ENCODE results near the gene HEXD.

Gene HEXD

DNA sequence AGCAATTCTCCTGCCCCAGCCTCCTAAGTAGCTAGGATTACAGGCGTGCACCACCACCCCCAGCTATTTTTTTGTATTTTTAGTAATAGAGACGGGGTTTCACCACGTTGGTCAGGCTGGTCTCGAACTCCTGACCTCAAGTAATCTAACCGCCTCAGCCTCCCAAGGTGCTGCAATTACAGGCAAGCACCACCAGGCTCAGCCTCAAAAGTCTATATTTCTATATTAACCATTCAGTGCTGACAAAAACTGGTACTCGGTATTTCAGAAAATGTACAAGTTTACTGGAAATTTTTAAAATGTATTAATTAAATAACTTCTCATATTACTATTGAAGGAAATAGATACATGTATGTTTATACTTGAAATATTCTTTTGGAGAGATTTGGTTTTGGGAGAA, 1.4 kb upstream of the HEXD start:
- no peak overlapping the region for H3K27ac ChIP-seq
- POLR2A ChIA-PET (ENCODE audit: low non-redundant PET) = no interaction called here
- DNase-seq (ENCODE audit: low spot score) = no peak
- CTCF ChIA-PET = interaction anchor here (0.9 kb wide), 1 partner anchor 41 kb away, joined by 3 read pairs; no protein-coding TSS in a partner anchor
- TF ChIP-seq, protein P1, sequence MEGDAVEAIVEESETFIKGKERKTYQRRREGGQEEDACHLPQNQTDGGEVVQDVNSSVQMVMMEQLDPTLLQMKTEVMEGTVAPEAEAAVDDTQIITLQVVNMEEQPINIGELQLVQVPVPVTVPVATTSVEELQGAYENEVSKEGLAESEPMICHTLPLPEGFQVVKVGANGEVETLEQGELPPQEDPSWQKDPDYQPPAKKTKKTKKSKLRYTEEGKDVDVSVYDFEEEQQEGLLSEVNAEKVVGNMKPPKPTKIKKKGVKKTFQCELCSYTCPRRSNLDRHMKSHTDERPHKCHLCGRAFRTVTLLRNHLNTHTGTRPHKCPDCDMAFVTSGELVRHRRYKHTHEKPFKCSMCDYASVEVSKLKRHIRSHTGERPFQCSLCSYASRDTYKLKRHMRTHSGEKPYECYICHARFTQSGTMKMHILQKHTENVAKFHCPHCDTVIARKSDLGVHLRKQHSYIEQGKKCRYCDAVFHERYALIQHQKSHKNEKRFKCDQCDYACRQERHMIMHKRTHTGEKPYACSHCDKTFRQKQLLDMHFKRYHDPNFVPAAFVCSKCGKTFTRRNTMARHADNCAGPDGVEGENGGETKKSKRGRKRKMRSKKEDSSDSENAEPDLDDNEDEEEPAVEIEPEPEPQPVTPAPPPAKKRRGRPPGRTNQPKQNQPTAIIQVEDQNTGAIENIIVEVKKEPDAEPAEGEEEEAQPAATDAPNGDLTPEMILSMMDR (conservative IDR thresholded peaks at IDR 0.05; ENCODE audit: low read depth) = no peak

- POLR2A ChIA-PET (ENCODE audit: low non-redundant PET) = no interaction called here
Measured at GRCh38 chr17:82419540-82419939, 1.4 kb downstream of the HEXD start.

DNA sequence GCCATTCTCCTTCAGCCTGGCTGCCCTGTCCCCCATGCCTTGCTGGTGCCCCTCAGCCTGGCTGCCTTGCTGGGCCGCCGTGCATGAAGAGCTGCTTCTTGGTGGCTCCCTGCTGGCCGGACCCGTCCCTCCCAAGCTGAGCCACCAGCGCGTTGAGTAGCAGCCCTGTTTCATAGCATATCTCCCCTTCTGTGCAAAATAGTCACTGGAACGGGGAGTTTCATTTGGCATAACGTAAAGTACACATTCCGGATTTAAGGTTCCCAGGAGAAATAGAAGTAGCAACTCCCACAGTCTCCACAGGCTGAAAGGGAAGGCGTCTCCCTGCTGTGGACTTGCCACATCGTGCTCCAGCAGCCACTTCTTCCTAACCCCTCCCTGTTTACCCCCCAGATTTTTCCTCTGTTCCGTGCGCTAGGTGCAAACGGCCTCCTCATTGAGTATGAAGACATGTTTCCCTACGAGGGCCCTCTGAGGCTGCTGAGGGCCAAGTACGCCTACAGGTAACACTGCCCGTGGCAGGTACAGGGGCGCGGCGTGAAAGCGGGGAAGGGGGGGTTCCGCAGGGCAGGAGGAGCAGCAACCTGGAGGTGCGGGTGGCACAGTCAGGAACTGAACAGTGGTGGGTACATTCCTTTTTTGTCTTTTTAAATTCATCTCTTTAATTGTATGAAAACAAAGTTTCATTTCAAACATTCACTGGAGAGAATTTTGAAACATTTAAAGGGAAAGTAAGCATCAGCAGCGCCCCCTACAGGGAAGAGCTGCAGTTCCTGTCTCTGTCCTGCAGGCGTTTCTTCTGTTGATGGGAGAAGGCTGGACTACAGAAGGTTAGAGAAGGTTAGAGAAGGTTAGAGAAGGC, 6.1 kb downstream of the HEXD start:
- no peak overlapping the region for H3K27ac ChIP-seq
- TF ChIP-seq, protein P1 (conservative IDR thresholded peaks at IDR 0.05; ENCODE audit: low read depth) = peak; percentile 40
- DNase-seq (ENCODE audit: low spot score) = no peak
- ChIA-PET POLR2A (ENCODE audit: low non-redundant PET) (interaction anchor here (0.5 kb wide), 1 partner anchor 23 kb away, joined by 5 read pairs; no protein-coding TSS in a partner anchor), CTCF (no interaction called here)

More at GRCh38 chr17:82419540-82419939, 1.4 kb downstream of the HEXD start:
- no peak for DNase-seq (ENCODE audit: low spot score)
- CTCF ChIA-PET = interaction anchor here (0.6 to 1.1 kb wide), 2 partner anchors 35 to 424 kb away, joined by 5 to 6 read pairs; no protein-coding TSS in a partner anchor
- no peak overlapping the region for H3K27ac ChIP-seq
- TF ChIP-seq, protein P1 (conservative IDR thresholded peaks at IDR 0.05; ENCODE audit: low read depth) = no peak

DNA sequence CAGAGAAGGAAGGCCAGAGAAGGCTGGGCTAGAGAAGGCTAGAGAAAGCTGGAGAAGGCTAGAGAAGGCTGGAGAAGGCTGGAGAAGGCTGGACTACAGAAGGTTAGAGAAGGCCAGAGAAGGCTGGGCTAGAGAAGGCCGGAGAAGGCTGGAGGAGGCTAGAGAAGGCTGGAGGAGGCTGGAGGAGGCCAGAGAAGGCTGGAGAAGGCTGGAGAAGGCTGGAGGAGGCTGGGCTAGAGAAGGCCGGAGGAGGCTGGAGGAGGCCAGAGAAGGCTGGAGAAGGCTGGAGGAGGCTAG, 6.7 kb downstream of the HEXD start:
- TF ChIP-seq, protein P1 (conservative IDR thresholded peaks at IDR 0.05; ENCODE audit: low read depth) = no peak; the same call in 1 of the 2 replicates
- no peak overlapping the region for H3K27ac ChIP-seq
- POLR2A ChIA-PET (ENCODE audit: low non-redundant PET) = no interaction called here
- DNase-seq (ENCODE audit: low spot score) = no peak
- CTCF ChIA-PET = no interaction called here

- ChIA-PET POLR2A (ENCODE audit: low non-redundant PET) (no interaction called here), CTCF (no interaction called here)
- H3K27ac ChIP-seq = peak overlapping the region; percentile 12; the same call in 1 of the 2 replicates
- TF ChIP-seq, protein P1 (conservative IDR thresholded peaks at IDR 0.05; ENCODE audit: low read depth) = no peak
- DNase-seq (ENCODE audit: low spot score) = no peak
Measured at GRCh38 chr17:82428546-82428945, 10.4 kb downstream of the HEXD start.

- ChIA-PET POLR2A (ENCODE audit: low non-redundant PET) (no interaction called here), CTCF (no interaction called here)
- H3K27ac ChIP-seq = peak overlapping the region; percentile 5; the same call in 1 of the 2 replicates
- TF ChIP-seq, protein P1 (conservative IDR thresholded peaks at IDR 0.05; ENCODE audit: low read depth) = no peak
- no peak for DNase-seq (ENCODE audit: low spot score)
Measured at GRCh38 chr17:82429824-82430223, 11.7 kb downstream of the HEXD start.
